Neural crest cell (in vitro differentiated cells): ENCODE data around the gene PPP1R3G. TPM values are rescaled to one million over a fixed set of nuclear protein-coding genes. Genes with fewer than 3 reads are reported as not detected.

Experiments used
- DNase-seq: peaks from one replicate; pipeline ENCODE4 v3.0.0; 2021; ENCODE audit warnings: low read depth, mixed read lengths, low spot score
- H3K27ac Mint-ChIP-seq: one replicate; pipeline ENCODE4 v1.8.0; 2021; ENCODE audit warnings: mild to moderate bottlenecking, mixed read lengths; ENCODE audit not compliant: unreplicated experiment
- H3K27me3 Mint-ChIP-seq: 2 replicates; pipeline ENCODE4 v1.8.0; 2021; ENCODE audit warnings: low read depth, mild to moderate bottlenecking, mixed read lengths
- H3K36me3 Mint-ChIP-seq: 2 replicates; pipeline ENCODE4 v1.8.0; 2021; ENCODE audit warnings: low read depth, mild to moderate bottlenecking, mixed read lengths
- H3K4me1 Mint-ChIP-seq: 2 replicates; pipeline ENCODE4 v1.8.0; 2021; ENCODE audit warnings: mixed read lengths
- H3K4me3 Mint-ChIP-seq: one replicate; pipeline ENCODE4 v1.8.0; 2021; ENCODE audit warnings: mild to moderate bottlenecking, mixed read lengths
- H3K9me3 Mint-ChIP-seq: 2 replicates; pipeline ENCODE4 v1.8.0; 2021; ENCODE audit warnings: mixed read lengths
- CTCF ChIP-seq: fragments of 200-600 bp; sonication (generic); conservative IDR thresholded peaks from 2 replicates; pipeline ENCODE4 v1.5.0; 2021; ENCODE audit warnings: antibody characterized with exemption, mild to moderate bottlenecking
- total RNA-seq: library from RNA; stranded (reverse); gene quantifications from 2 replicates; pipeline ENCODE4 v1.2.1, GENCODE V29; 2021

PPP1R3G gene
- total RNA-seq, 1 donor from 2014 or later, result 0.05 TPM

GRCh38 chr6:5107341-5107740 lies 22.2 kb downstream of the PPP1R3G start:
- Mint-ChIP-seq H3K9me3 (no peaks in the 10 kb centered on the region), H3K27me3 (no peaks in the 10 kb centered on the region), H3K27ac (no peak overlapping the region), H3K36me3 (peaks cover 9% of the 10 kb centered on the region), H3K4me1 (no peaks in the 10 kb centered on the region), H3K4me3 (no peak overlapping the region)
- no peak for DNase-seq
- TF ChIP-seq CTCF, result no peak

- no peak for DNase-seq
- no peaks in the 10 kb centered on the region for H3K4me1 Mint-ChIP-seq
- H3K36me3 Mint-ChIP-seq, result peaks cover 14% of the 10 kb centered on the region
- H3K4me3 Mint-ChIP-seq, result no peak overlapping the region
- H3K27me3 Mint-ChIP-seq, result no peaks in the 10 kb centered on the region
- no peak overlapping the region for H3K27ac Mint-ChIP-seq
- H3K9me3 Mint-ChIP-seq, result no peaks in the 10 kb centered on the region
- TF ChIP-seq CTCF, result no peak
These were observed 22.9 kb downstream of the PPP1R3G start for GRCh38 chr6:5108068-5108467.

GRCh38 chr6:5108536-5109150 lies 23.5 kb downstream of the PPP1R3G start:
- no peaks in the 10 kb centered on the region for H3K9me3 Mint-ChIP-seq
- DNase-seq, result no peak
- no peaks in the 10 kb centered on the region for H3K4me1 Mint-ChIP-seq
- H3K27ac Mint-ChIP-seq, result no peak overlapping the region
- no peak overlapping the region for H3K4me3 Mint-ChIP-seq
- no peak for TF ChIP-seq CTCF
- H3K27me3 Mint-ChIP-seq, result no peaks in the 10 kb centered on the region
- H3K36me3 Mint-ChIP-seq, result peaks cover 14% of the 10 kb centered on the region

- H3K4me1 Mint-ChIP-seq, result no peaks in the 10 kb centered on the region
- no peak overlapping the region for H3K4me3 Mint-ChIP-seq
- no peak overlapping the region for H3K27ac Mint-ChIP-seq
- TF ChIP-seq CTCF, result no peak
- no peaks in the 10 kb centered on the region for H3K27me3 Mint-ChIP-seq
- no peaks in the 10 kb centered on the region for H3K9me3 Mint-ChIP-seq
- peaks cover 14% of the 10 kb centered on the region for H3K36me3 Mint-ChIP-seq
- DNase-seq, result no peak
These were observed 24.3 kb downstream of the PPP1R3G start for GRCh38 chr6:5109436-5109835.

GRCh38 chr6:5110246-5110645 lies 25.1 kb downstream of the PPP1R3G start:
- no peak overlapping the region for H3K4me3 Mint-ChIP-seq

More at GRCh38 chr6:5110246-5110645, 25.1 kb downstream of the PPP1R3G start:
- DNase-seq, result no peak
- no peaks in the 10 kb centered on the region for H3K27me3 Mint-ChIP-seq
- H3K4me1 Mint-ChIP-seq, result no peaks in the 10 kb centered on the region
- no peaks in the 10 kb centered on the region for H3K9me3 Mint-ChIP-seq
- no peak overlapping the region for H3K27ac Mint-ChIP-seq
- no peak for TF ChIP-seq CTCF
- peaks cover 14% of the 10 kb centered on the region for H3K36me3 Mint-ChIP-seq
